Urothelium cell line (cell line): Measurements from ENCODE around the gene STYX.

Experiments used
- DNase-seq: peaks from one replicate; pipeline ENCODE4 v3.0.0; 2011; ENCODE audit warnings: low spot score, mixed read lengths
- FAIRE-seq: peaks from 2 replicates; lab custom pipeline; 2011; peaks lifted over from hg19 to GRCh38; lab: Jason Lieb, UNC

Gene STYX

GRCh38 chr14:52783206-52783605 is 53.2 kb downstream of the STYX start:
- DNase-seq (no peak), FAIRE-seq (no peak)

- FAIRE-seq = no peak
- no peak for DNase-seq
These were observed 56.9 kb downstream of the STYX start for GRCh38 chr14:52786887-52787286.

GRCh38 chr14:52789118-52789517 is 59.2 kb downstream of the STYX start:
- DNase-seq (no peak), FAIRE-seq (no peak)

- DNase-seq (peak; percentile 35), FAIRE-seq (no peak)
These were observed 60.2 kb downstream of the STYX start for GRCh38 chr14:52790011-52790755.

- DNase-seq (no peak), FAIRE-seq (no peak)
These were observed 60.8 kb downstream of the STYX start for GRCh38 chr14:52790756-52791222.

GRCh38 chr14:52791223-52792096 is 61.5 kb downstream of the STYX start, which contains the start of gene GNPNAT1:
GNPNAT1 (minus strand) TSS chr14:52791607; CDS start chr14:52784650, 6,957 bp downstream.
- FAIRE-seq (peak; percentile 93), DNase-seq (peak; percentile 100)

- DNase-seq = no peak
- no peak for FAIRE-seq
These were observed 62.1 kb downstream of the STYX start for GRCh38 chr14:52792097-52792415.

GRCh38 chr14:52793061-52793460 is 63.1 kb downstream of the STYX start:
- DNase-seq = no peak

GRCh38 chr14:52797653-52798052 is 67.7 kb downstream of the STYX start:
- no peak for FAIRE-seq

More at GRCh38 chr14:52793061-52793460, 63.1 kb downstream of the STYX start:
- FAIRE-seq = no peak

GRCh38 chr14:52798826-52799225 is 68.9 kb downstream of the STYX start:
- FAIRE-seq (no peak), DNase-seq (no peak)

More at GRCh38 chr14:52797653-52798052, 67.7 kb downstream of the STYX start:
- no peak for DNase-seq

GRCh38 chr14:52801014-52801712 is 71.2 kb downstream of the STYX start:
- FAIRE-seq (peak; percentile 52), DNase-seq (no peak)

GRCh38 chr14:52802597-52802996 is 72.6 kb downstream of the STYX start:
- DNase-seq = no peak
- FAIRE-seq = peak; percentile 62

- no peak for DNase-seq
These were observed 76.1 kb downstream of the STYX start for GRCh38 chr14:52806115-52806514.

GRCh38 chr14:52808101-52808500 is 78.1 kb downstream of the STYX start:
- DNase-seq = no peak
- FAIRE-seq = no peak

More at GRCh38 chr14:52806115-52806514, 76.1 kb downstream of the STYX start:
- FAIRE-seq = no peak

- FAIRE-seq (peak; percentile 73), DNase-seq (no peak)
These were observed 91.9 kb downstream of the STYX start for GRCh38 chr14:52821805-52822250.

- DNase-seq = no peak
- no peak for FAIRE-seq
These were observed 94.5 kb downstream of the STYX start for GRCh38 chr14:52824462-52824861.
